Neural progenitor cell (in vitro differentiated cells): ENCODE data around the gene ZGPAT. TPM values are rescaled to one million over a fixed set of nuclear protein-coding genes. Genes with fewer than 3 reads are reported as not detected.
A peak's percentile ranks its signal among the peaks of the same experiment; 100 is the strongest.

ENCODE experiments used
- DNase-seq: peaks from one replicate; pipeline ENCODE4 v3.0.0-alpha.2; 2016; ENCODE audit warnings: low spot score
- H2AFZ ChIP-seq: fragments of 200-600 bp; sonication (generic); replicated peaks from 2 replicates; pipeline ENCODE4 v1.6.1; 2016; ENCODE audit warnings: antibody characterized with exemption
- H3F3A ChIP-seq: fragments of 200-600 bp; sonication (generic); 2 replicates; pipeline ENCODE4 v1.6.1; 2016; ENCODE audit warnings: antibody characterized with exemption, low read depth
- H3K27ac ChIP-seq: fragments of 200-600 bp; sonication (generic); 2 replicates; pipeline ENCODE4 v1.5.1; 2016; ENCODE audit warnings: mild to moderate bottlenecking
- H3K27me3 ChIP-seq: fragments of 200-600 bp; sonication (generic); 2 replicates; pipeline ENCODE4 v1.6.1; 2016; ENCODE audit warnings: mild to moderate bottlenecking, moderate library complexity
- H3K36me3 ChIP-seq: fragments of 200-600 bp; sonication (generic); 2 replicates; pipeline ENCODE4 v1.5.1; 2016
- H3K4me1 ChIP-seq: fragments of 200-600 bp; sonication (generic); 2 replicates; pipeline ENCODE4 v1.6.1; 2016; ENCODE audit warnings: mixed run types
- H3K4me2 ChIP-seq: fragments of 200-600 bp; sonication (generic); 2 replicates; pipeline ENCODE4 v1.6.1; 2016
- H3K4me3 ChIP-seq: fragments of 200-600 bp; sonication (generic); 2 replicates; pipeline ENCODE4 v1.5.1; 2016
- H3K79me2 ChIP-seq: fragments of 200-600 bp; sonication (generic); 2 replicates; pipeline ENCODE4 v1.6.1; 2016; ENCODE audit warnings: low read depth
- H3K9ac ChIP-seq: fragments of 200-600 bp; sonication (generic); 2 replicates; pipeline ENCODE4 v1.6.1; 2016
- H3K9me3 ChIP-seq: fragments of 200-600 bp; sonication (generic); 2 replicates; pipeline ENCODE4 v1.5.1; 2016; ENCODE audit warnings: low read depth
- H4K20me1 ChIP-seq: fragments of 200-600 bp; sonication (generic); 2 replicates; pipeline ENCODE4 v1.6.1; 2016; ENCODE audit warnings: low read depth
- H3K27ac Mint-ChIP-seq: 3 replicates; pipeline ENCODE4 v1.8.0; 2021; ENCODE audit warnings: mixed read lengths
- H3K27me3 Mint-ChIP-seq: 2 replicates; pipeline ENCODE4 v1.8.0; 2022; ENCODE audit warnings: low read depth, mild to moderate bottlenecking, inconsistent platforms, moderate library complexity, mixed read lengths; ENCODE audit not compliant: insufficient read depth
- H3K36me3 Mint-ChIP-seq: 3 replicates; pipeline ENCODE4 v1.8.0; 2021; ENCODE audit warnings: mixed read lengths
- H3K4me1 Mint-ChIP-seq: 3 replicates; pipeline ENCODE4 v1.8.0; 2021; ENCODE audit warnings: mixed read lengths
- H3K4me3 Mint-ChIP-seq: 3 replicates; pipeline ENCODE4 v1.8.0; 2021; ENCODE audit warnings: mild to moderate bottlenecking, moderate library complexity, mixed read lengths
- H3K9me3 Mint-ChIP-seq: 3 replicates; pipeline ENCODE4 v1.8.0; 2020; ENCODE audit warnings: mixed read lengths
- EZH2 ChIP-seq: fragments of 200-600 bp; sonication (generic); IDR thresholded peaks from 2 replicates; pipeline ENCODE4 v1.6.1; 2017; ENCODE audit warnings: antibody characterized with exemption, mild to moderate bottlenecking, moderate library complexity
- EZH2phosphoT487 ChIP-seq: fragments of 200-600 bp; sonication (generic); IDR thresholded peaks from 2 replicates; pipeline ENCODE4 v1.6.1; 2017; ENCODE audit warnings: antibody characterized with exemption
- total RNA-seq: library from RNA; depleted of rRNA; stranded (reverse); fragments of >200 nt; gene quantifications from 2 replicates; pipeline ENCODE4 v1.2.3, GENCODE V29; 2015; ENCODE audit warnings: low replicate concordance
- TF ChIP-seq, protein P1 (sequence below): fragments of 200-600 bp; sonication (generic); IDR thresholded peaks from 2 replicates; pipeline ENCODE4 v1.5.1; 2017; ENCODE audit warnings: antibody characterized with exemption, mild to moderate bottlenecking

Gene ZGPAT
- total RNA-seq, 1 donor from 2014 or later, result 8.2 TPM

DNA sequence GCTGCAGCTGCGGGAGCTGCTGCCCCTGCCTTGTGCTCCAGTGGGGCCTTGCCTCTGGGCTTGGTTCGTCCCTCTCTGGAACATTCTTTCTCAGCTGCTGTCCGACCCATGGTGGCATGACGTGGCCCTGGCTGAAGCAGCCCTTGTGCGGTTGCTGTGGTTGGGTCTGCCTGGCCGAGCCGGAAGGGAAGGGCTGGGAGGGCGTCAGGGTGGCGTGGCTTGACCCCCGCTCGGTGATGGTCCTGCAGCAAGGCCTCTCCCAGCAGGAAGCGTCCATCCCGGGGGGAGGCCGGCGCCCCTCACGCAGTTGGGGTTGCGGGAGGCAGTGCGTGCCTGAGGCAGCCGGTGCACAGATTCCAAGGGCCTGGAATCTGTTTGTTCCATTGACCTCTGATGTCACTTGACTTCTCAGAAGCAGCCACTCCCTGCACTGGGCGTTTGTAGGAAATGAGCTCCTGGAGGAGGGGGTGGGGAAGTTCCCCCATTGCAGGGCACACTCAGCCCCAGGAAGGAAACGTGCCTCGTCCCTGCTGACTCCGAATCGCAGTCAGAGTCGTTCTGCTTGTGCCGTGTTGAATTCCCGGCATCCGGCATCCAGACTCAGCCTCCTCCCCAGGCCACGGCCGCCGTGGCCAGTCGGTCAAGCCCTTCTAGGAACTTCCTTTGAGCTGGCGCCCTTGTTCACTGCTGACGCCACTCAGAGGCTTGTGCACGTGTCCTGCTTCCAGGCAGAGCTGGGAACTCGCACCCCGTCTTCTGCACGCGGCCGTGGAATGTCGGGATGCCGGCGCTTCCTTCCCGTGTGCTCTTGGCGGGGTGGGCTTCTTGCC lies 21.1 kb upstream of the ZGPAT start:
- Histone ChIP-seq H3K36me3 (no peaks in the 10 kb centered on the region), H4K20me1 (no peaks in the 10 kb centered on the region), H3K4me2 (no peak overlapping the region), H3K27me3 (no peaks in the 10 kb centered on the region), H3K79me2 (no peaks in the 10 kb centered on the region), H3K9me3 (no peaks in the 10 kb centered on the region), H3K4me3 (no peak overlapping the region), H3F3A (no peaks in the 10 kb centered on the region), H2AFZ (no peak overlapping the region), H3K27ac (peak overlapping the region; percentile 58), H3K9ac (no peak overlapping the region), H3K4me1 (no peaks in the 10 kb centered on the region)
- Mint-ChIP-seq H3K36me3 (peaks cover 2% of the 10 kb centered on the region), H3K4me3 (no peak overlapping the region), H3K4me1 (peaks cover 3% of the 10 kb centered on the region), H3K9me3 (no peaks in the 10 kb centered on the region), H3K27ac (peak overlapping the region; percentile 72), H3K27me3 (peaks cover 4% of the 10 kb centered on the region)
- TF ChIP-seq EZH2 (no peak), EZH2phosphoT487 (no peak)
- TF ChIP-seq, protein P1, sequence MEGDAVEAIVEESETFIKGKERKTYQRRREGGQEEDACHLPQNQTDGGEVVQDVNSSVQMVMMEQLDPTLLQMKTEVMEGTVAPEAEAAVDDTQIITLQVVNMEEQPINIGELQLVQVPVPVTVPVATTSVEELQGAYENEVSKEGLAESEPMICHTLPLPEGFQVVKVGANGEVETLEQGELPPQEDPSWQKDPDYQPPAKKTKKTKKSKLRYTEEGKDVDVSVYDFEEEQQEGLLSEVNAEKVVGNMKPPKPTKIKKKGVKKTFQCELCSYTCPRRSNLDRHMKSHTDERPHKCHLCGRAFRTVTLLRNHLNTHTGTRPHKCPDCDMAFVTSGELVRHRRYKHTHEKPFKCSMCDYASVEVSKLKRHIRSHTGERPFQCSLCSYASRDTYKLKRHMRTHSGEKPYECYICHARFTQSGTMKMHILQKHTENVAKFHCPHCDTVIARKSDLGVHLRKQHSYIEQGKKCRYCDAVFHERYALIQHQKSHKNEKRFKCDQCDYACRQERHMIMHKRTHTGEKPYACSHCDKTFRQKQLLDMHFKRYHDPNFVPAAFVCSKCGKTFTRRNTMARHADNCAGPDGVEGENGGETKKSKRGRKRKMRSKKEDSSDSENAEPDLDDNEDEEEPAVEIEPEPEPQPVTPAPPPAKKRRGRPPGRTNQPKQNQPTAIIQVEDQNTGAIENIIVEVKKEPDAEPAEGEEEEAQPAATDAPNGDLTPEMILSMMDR, result no peak
- peak; percentile 31 for DNase-seq

DNA sequence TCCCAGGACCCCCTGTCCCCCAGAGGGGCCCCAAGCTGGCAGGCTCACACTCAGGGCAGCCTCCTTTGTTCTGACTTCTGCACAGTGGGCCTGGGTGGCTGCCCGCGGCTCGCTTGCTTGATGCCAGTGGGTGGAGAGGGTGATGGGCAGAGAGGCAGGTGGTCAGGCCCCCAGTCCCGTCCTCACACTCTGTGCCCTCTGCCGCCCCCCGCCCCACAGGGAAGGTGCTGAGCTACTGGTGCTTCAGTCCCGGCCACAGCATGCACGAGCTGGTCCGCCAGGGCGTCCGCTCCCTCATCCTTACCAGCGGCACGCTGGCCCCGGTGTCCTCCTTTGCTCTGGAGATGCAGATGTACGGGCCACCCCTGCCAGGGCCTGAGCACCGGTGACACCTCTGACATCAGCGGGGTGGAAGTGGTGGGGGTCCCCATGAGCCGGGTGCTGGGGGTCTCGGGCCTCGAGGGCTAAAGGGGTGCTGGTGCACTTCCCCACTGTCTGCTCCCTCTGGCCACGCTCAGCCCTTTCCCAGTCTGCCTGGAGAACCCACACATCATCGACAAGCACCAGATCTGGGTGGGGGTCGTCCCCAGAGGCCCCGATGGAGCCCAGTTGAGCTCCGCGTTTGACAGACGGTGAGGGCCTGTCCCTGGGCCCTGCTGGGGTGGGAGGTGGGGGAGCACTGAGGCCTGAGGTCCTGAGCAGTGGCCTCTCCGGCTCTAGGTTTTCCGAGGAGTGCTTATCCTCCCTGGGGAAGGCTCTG lies 20.2 kb upstream of the ZGPAT start:
- Mint-ChIP-seq H3K4me3 (no peak overlapping the region), H3K27ac (no peak overlapping the region), H3K4me1 (peaks cover 3% of the 10 kb centered on the region), H3K9me3 (no peaks in the 10 kb centered on the region), H3K27me3 (peaks cover 6% of the 10 kb centered on the region), H3K36me3 (peaks cover 2% of the 10 kb centered on the region)
- no peaks in the 10 kb centered on the region for H3F3A ChIP-seq
- H3K27me3 ChIP-seq, result no peaks in the 10 kb centered on the region
- H3K9ac ChIP-seq, result no peak overlapping the region
- H4K20me1 ChIP-seq, result no peaks in the 10 kb centered on the region
- no peak for DNase-seq
- H3K9me3 ChIP-seq, result no peaks in the 10 kb centered on the region
- no peaks in the 10 kb centered on the region for H3K79me2 ChIP-seq
- H3K4me1 ChIP-seq, result no peaks in the 10 kb centered on the region
- TF ChIP-seq EZH2 (no peak), EZH2phosphoT487 (no peak)
- TF ChIP-seq, protein P1, result no peak
- no peak overlapping the region for H3K4me3 ChIP-seq
- H3K27ac ChIP-seq, result no peak overlapping the region
- H3K4me2 ChIP-seq, result no peak overlapping the region
- H3K36me3 ChIP-seq, result no peaks in the 10 kb centered on the region
- no peak overlapping the region for H2AFZ ChIP-seq

DNA sequence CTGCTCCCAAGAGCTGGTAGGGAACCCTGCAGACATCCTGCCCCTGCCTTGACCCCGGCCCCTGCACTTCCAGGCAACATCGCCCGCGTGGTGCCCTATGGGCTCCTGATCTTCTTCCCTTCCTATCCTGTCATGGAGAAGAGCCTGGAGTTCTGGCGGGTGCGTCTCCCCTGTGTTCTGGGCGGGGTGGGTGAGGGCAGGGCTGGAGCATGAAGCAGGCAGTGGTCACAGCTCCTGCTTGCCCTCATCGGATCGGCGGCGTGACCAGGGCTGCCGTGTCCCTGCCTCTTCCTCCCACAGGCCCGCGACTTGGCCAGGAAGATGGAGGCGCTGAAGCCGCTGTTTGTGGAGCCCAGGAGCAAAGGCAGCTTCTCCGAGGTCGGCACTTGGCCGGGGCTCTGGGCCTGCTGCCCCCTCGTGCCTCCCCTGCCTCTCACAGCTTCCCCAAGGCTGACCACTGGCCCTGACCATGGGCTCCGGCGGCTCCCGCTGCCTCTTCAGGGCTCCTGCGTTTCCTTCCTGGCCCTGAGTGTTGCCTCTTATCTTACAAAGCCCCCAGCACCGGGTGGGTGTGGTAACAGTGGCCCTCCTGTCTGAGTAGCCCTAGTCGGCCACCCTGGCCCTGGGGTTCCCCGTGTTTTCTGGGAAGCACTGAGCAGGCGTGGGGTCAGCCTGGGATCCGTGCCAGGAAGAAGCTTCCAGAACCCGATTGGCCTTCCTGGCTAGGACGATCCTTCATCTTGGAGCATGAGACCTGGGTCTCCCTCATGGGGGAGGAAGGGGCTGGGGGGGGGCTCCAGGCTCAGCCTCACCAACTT lies 19.4 kb upstream of the ZGPAT start:
- Mint-ChIP-seq H3K9me3 (no peaks in the 10 kb centered on the region), H3K4me3 (no peak overlapping the region), H3K27ac (no peak overlapping the region), H3K36me3 (peaks cover 2% of the 10 kb centered on the region), H3K27me3 (peaks cover 6% of the 10 kb centered on the region), H3K4me1 (peaks cover 3% of the 10 kb centered on the region)
- H3F3A ChIP-seq, result no peaks in the 10 kb centered on the region
- H3K27ac ChIP-seq, result no peak overlapping the region
- no peaks in the 10 kb centered on the region for H4K20me1 ChIP-seq
- H3K4me3 ChIP-seq, result no peak overlapping the region
- no peak for TF ChIP-seq EZH2phosphoT487
- TF ChIP-seq EZH2, result no peak
- TF ChIP-seq, protein P1, result no peak
- DNase-seq, result no peak
- H3K27me3 ChIP-seq, result no peaks in the 10 kb centered on the region
- H3K79me2 ChIP-seq, result no peaks in the 10 kb centered on the region
- H2AFZ ChIP-seq, result no peak overlapping the region
- no peaks in the 10 kb centered on the region for H3K36me3 ChIP-seq
- no peaks in the 10 kb centered on the region for H3K9me3 ChIP-seq
- H3K4me1 ChIP-seq, result no peaks in the 10 kb centered on the region
- H3K4me2 ChIP-seq, result no peak overlapping the region
- no peak overlapping the region for H3K9ac ChIP-seq
